ENCODE measurements around the gene AKAP6. TPM values are rescaled to one million over a fixed set of nuclear protein-coding genes. Genes with fewer than 3 reads are reported as not detected.

Gene AKAP6
- total and polyA plus RNA-seq, 2 of the 8 experiments (the other 6 are each of a cell fraction or from before 2014, with no cell fraction given) = 0.09 to 0.89 TPM

DNA sequence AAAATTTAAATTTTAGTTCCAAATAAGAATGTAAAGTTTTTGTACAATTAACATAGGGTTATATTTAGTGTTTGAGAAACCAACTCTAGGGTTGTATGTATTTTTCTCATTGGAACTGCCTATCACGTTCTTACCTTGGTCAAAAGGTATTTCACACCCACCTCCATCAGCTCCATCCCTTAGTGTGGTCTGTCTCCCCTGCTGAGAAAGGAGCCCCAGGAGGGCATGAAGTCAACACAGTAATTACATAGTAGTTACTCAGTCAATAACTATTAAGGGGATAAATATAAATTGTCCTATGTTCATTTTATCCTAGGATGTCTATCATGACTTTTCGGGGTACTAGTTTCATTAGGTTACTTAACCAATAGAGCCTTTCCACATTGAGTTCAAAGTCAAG, 106.3 kb downstream of the AKAP6 start:
- no peaks in the 10 kb centered on the region for H3K27me3 ChIP-seq (replicated peaks in 1 of 4; ENCODE audit: control insufficient read depth in 3 of 4, extremely low read depth in 1 of 4, insufficient read depth in 3 of 4, low read length in 3 of 4)
- 90% methylated on average over 2 of the region's 2 CpGs; no CpG with 5 or more reads in 1 of the 2 experiments for WGBS, 2 experiments (ENCODE audit: extremely low coverage in 1 of 2, insufficient coverage in 1 of 2, insufficient read length in 1 of 2, insufficient replicate concordance in 2 of 2, low coverage in 1 of 2, low lambda C conversion rate in 2 of 2, missing lambda C conversion rate in 1 of 2)
- H3K79me2 ChIP-seq (ENCODE audit: control insufficient read depth in 1 of 2, insufficient read depth in 2 of 2, low read length in 2 of 2) = no peaks in the 10 kb centered on the region

More for the DNA sequence above, 106.3 kb downstream of the AKAP6 start:
- no peak for FAIRE-seq
- POLR2A ChIA-PET (ENCODE audit: partially characterized antibody) = no interaction called here
- Histone ChIP-seq H2BK20ac (ENCODE audit: low read length) (no peak overlapping the region), H4K91ac (replicated peaks; ENCODE audit: insufficient read length, low read length) (no peak overlapping the region), H3K23me2 (ENCODE audit: low read depth, low read length) (no peaks in the 10 kb centered on the region), H3K9me3 (ENCODE audit: insufficient read depth in 2 of 2, low read depth in 1 of 2, low read length in 1 of 2) (no peaks in the 10 kb centered on the region), H2AFZ (ENCODE audit: low read length) (no peak overlapping the region), H3K23ac (ENCODE audit: insufficient read length) (no peak overlapping the region), H2BK15ac (ENCODE audit: low read length) (no peak overlapping the region), H2BK12ac (ENCODE audit: low read depth, low read length) (no peak overlapping the region), H3K4ac (replicated peaks; ENCODE audit: insufficient read length, low read depth, low read length) (no peak overlapping the region), H4K20me1 (replicated peaks in 1 of 2; ENCODE audit: control insufficient read depth in 1 of 2, insufficient read depth in 2 of 2, low read length in 2 of 2) (no peaks in the 10 kb centered on the region), H3K4me3 (ENCODE audit: extremely low read depth in 1 of 4, insufficient read depth in 2 of 4, low read depth in 3 of 4, low read length in 4 of 4) (no peak overlapping the region), H2BK120ac (replicated peaks; ENCODE audit: low read depth, low read length) (no peak overlapping the region), H3K4me2 (ENCODE audit: insufficient read depth in 1 of 2, low read depth in 2 of 2, low read length in 2 of 2) (no peak overlapping the region), H3K9ac (replicated peaks in 1 of 4; ENCODE audit: extremely low read depth in 1 of 4, low read depth in 3 of 4, low read length in 3 of 4) (no peak overlapping the region), H3K27ac (ENCODE audit: low read depth, low read length) (no peak overlapping the region), H3K4me1 (replicated peaks in 1 of 4; ENCODE audit: control insufficient read depth in 3 of 4, insufficient read depth in 4 of 4, low read length in 3 of 4) (0 out of 7 replicates have a peak, but pooled peaks cover 0 to under 1% (median 0%) of the 10 kb centered on the region in 4 experiments), H3K36me3 (ENCODE audit: control insufficient read depth in 2 of 4, insufficient read depth in 4 of 4, low read length in 3 of 4) (no peaks in the 10 kb centered on the region), H3K56ac (replicated peaks; ENCODE audit: insufficient read length, low read depth, low read length) (no peak overlapping the region), H2AK5ac (ENCODE audit: low read depth, low read length) (no peak overlapping the region), H4K5ac (ENCODE audit: insufficient read length, low read depth, low read length) (no peak overlapping the region), H4K8ac (ENCODE audit: extremely low read depth, insufficient read depth, low read length) (no peak overlapping the region), H3K79me1 (ENCODE audit: low read depth, low read length) (no peaks in the 10 kb centered on the region), H3K18ac (ENCODE audit: extremely low read depth, low read length) (no peak overlapping the region), H3K14ac (ENCODE audit: insufficient read length) (no peak overlapping the region), H2BK5ac (ENCODE audit: low read depth, low read length) (no peak overlapping the region)
- TF ChIP-seq JUND (IDR thresholded peaks at IDR 0.05; ENCODE audit: low read length) (no peak), GABPA (IDR thresholded peaks at IDR 0.05; ENCODE audit: borderline replicate concordance, insufficient read depth, low read length) (no peak), FOSL1 (IDR thresholded peaks at IDR 0.05; ENCODE audit: insufficient read depth, low read depth, low read length) (no peak), SUZ12 (IDR thresholded peaks at IDR 0.05; ENCODE audit: low read length) (no peak), POLR2A (IDR thresholded peaks at IDR 0.05; ENCODE audit: control extremely low read depth in 1 of 2, low read depth in 2 of 2, low read length in 2 of 2) (no peak), CEBPB (IDR thresholded peaks at IDR 0.05; ENCODE audit: low read depth, low read length) (no peak), SIRT6 (IDR thresholded peaks at IDR 0.05; ENCODE audit: low read length) (no peak), MAFK (IDR thresholded peaks at IDR 0.05; ENCODE audit: low read depth, low read length) (no peak)
- no peak for DNase-seq (ENCODE audit: low read depth in 1 of 2, low spot score in 2 of 2)
- CTCF ChIA-PET (ENCODE audit: partially characterized antibody) = interaction anchor here (0.9 kb wide), 1 partner anchor 14 kb away, joined by 3 read pairs; no protein-coding TSS in a partner anchor
